Measurements from ENCODE around the gene RAB3IL1. TPM values are rescaled to one million over a fixed set of nuclear protein-coding genes. Genes with fewer than 3 reads are reported as not detected.
A peak's percentile ranks its signal among the peaks of the same experiment; 100 is the strongest.

RAB3IL1 gene
- total and polyA plus RNA-seq, 9 of the 15 experiments (the other 6 are each of a cell fraction or from before 2014, with no cell fraction given): 0.15 to 42.6 (median 15.5) TPM

GRCh38 chr11:61956191-61957020, 39.0 kb upstream of the RAB3IL1 start:
- Histone ChIP-seq H3K9me1 (ENCODE audit: control insufficient read depth, insufficient read depth, low read length) (no peaks in the 10 kb centered on the region), H3K27ac (ENCODE audit: extremely low read depth, low read depth, low read length) (no peak overlapping the region), H3K4me3 (no peak overlapping the region), H3K4me2 (ENCODE audit: insufficient read depth, low read length) (no peak overlapping the region), H3K27me3 (ENCODE audit: control insufficient read depth in 2 of 2, insufficient read depth in 2 of 2, low read length in 2 of 2) (no peaks in the 10 kb centered on the region), H3K36me3 (ENCODE audit: control insufficient read depth, insufficient read depth, low read length) (no peaks in the 10 kb centered on the region), H4K20me1 (replicated peaks; ENCODE audit: control insufficient read depth, insufficient read depth, low read length) (no peaks in the 10 kb centered on the region), H3K9ac (ENCODE audit: insufficient read depth in 1 of 2, low read depth in 2 of 2, low read length in 2 of 2) (no peak overlapping the region), H3K4me1 (replicated peaks in 1 of 2; ENCODE audit: control insufficient read depth in 2 of 2, insufficient read depth in 2 of 2, low read length in 2 of 2) (peaks cover 27 to 31% of the 10 kb centered on the region in 2 experiments), H2AFZ (ENCODE audit: low read depth, low read length) (no peak overlapping the region), H3K9me3 (replicated peaks; ENCODE audit: control insufficient read depth, insufficient read depth, low read depth, low read length) (no peaks in the 10 kb centered on the region), H3K79me2 (ENCODE audit: control insufficient read depth, insufficient read depth, low read length) (no peaks in the 10 kb centered on the region)
- ChIA-PET POLR2A (interaction anchor here (0.6 to 0.7 kb wide), 4 partner anchors 8 to 175 kb away, joined by 3 to 4 read pairs (median 3); partner anchors contain the start of gene FTH1), CTCF (ENCODE audit: low intra/inter-chr PET ratio) (no interaction called here)
- no peak for DNase-seq (ENCODE audit: extremely low read depth in 1 of 4, low spot score in 3 of 4)
- no peak for ATAC-seq
- intact Hi-C loops (cut with micrococcal nuclease): no loop called here
- FAIRE-seq: no peak
- no TSS peak for BruUV-seq (replicated peaks)
- in situ Hi-C loops (cut with MboI): no loop called here
- no peak for TF ChIP-seq ZNF274 (IDR thresholded peaks at IDR 0.05; ENCODE audit: borderline replicate concordance, low read depth, low read length)
- no peak for TF ChIP-seq NFE2L1 (tag; IDR thresholded peaks at IDR 0.05; ENCODE audit: borderline replicate concordance, low read depth)
- TF ChIP-seq ZKSCAN1 (IDR thresholded peaks at IDR 0.05; ENCODE audit: low read depth, low read length): peak; percentile 65
- TF ChIP-seq RBM14 (IDR thresholded peaks at IDR 0.05; ENCODE audit: borderline replicate concordance, insufficient read depth, low read depth, low read length): no peak
- TF ChIP-seq ZBTB33 (CRISPR knock-in tag; IDR thresholded peaks at IDR 0.05): peak; percentile 94
- 64% methylated on average over 17 of the region's 20 CpGs for WGBS (ENCODE audit: insufficient coverage, low coverage, missing lambda C conversion rate)

Measured in K562 (cell line).